IMR-90 (cell line): Measurements from ENCODE around the gene SLC7A7. TPM values are rescaled to one million over a fixed set of nuclear protein-coding genes. Genes with fewer than 3 reads are reported as not detected.

Experiments
- ATAC-seq: fragments of 200-7000 bp; cut with Tn5 transposase; 2 replicates; pipeline ENCODE4 v1.9.1; 2020; ENCODE audit warnings: low read depth, mild to moderate bottlenecking, moderate library complexity
- BruUV-seq: library from RNA; stranded (reverse); fragments of 400-500 nt; replicated peaks from 2 replicates; lab custom pipeline; 2021; lab: Mats Ljungman, UMichigan
- CTCF ChIA-PET: fragments of 300-600 bp; formaldehyde crosslinking; extraction: SDS; loops from one replicate; lab custom pipeline; 2021; ENCODE audit warnings: antibody characterized with exemption; lab: Yijun Ruan, JAX
- POLR2A ChIA-PET: fragments of 300-600 bp; sonication (Branson Sonifier 250); formaldehyde crosslinking; loops from one replicate; lab custom pipeline; 2022; ENCODE audit warnings: antibody characterized with exemption; ENCODE audit not compliant: unreplicated experiment; lab: Charles Lee
- DNase-seq: peaks from one replicate; pipeline ENCODE4 v3.0.0; 2013
- H2AFZ ChIP-seq: replicated peaks from 2 replicates; pipeline ENCODE3; 2013; ENCODE audit warnings: low read length, mild to moderate bottlenecking; ENCODE audit not compliant: poor library complexity
- H2AK5ac ChIP-seq: 2 replicates; pipeline ENCODE4 v1.6.1; 2013; ENCODE audit warnings: low read depth, low read length, inconsistent platforms
- H2AK9ac ChIP-seq: replicated peaks from 2 replicates; pipeline ENCODE3; 2013; ENCODE audit warnings: mild to moderate bottlenecking, low read depth, low read length, moderate library complexity; ENCODE audit not compliant: poor library complexity
- H2BK120ac ChIP-seq: 2 replicates; pipeline ENCODE4 v1.6.1; 2013; ENCODE audit warnings: low read depth, low read length, inconsistent platforms
- H2BK15ac ChIP-seq: 3 replicates; pipeline ENCODE4 v1.6.1; 2013; ENCODE audit warnings: low read depth, low read length, inconsistent platforms
- H2BK20ac ChIP-seq: 2 replicates; pipeline ENCODE4 v1.6.1; 2013; ENCODE audit warnings: low read depth, mild to moderate bottlenecking, inconsistent platforms, low read length, moderate library complexity
- H2BK5ac ChIP-seq: 2 replicates; pipeline ENCODE4 v1.6.1; 2013; ENCODE audit warnings: mild to moderate bottlenecking, low read depth, low read length, inconsistent platforms; ENCODE audit not compliant: poor library complexity, severe bottlenecking
- H3K14ac ChIP-seq: replicated peaks from 2 replicates; pipeline ENCODE4 v1.6.1; 2013; ENCODE audit warnings: low read depth, low read length, inconsistent platforms
- H3K18ac ChIP-seq: 2 replicates; pipeline ENCODE4 v1.6.1; 2013; ENCODE audit warnings: low read depth, low read length, control low read depth
- H3K23ac ChIP-seq: 2 replicates; pipeline ENCODE4 v1.6.1; 2013; ENCODE audit warnings: low read depth, low read length, inconsistent platforms
- H3K27ac ChIP-seq: 2 replicates; pipeline ENCODE4 v1.5.1; 2013; ENCODE audit warnings: mild to moderate bottlenecking, control low read depth, low read length; ENCODE audit not compliant: insufficient read depth
- H3K27me3 ChIP-seq: 2 replicates; pipeline ENCODE4 v1.6.1; 2013; ENCODE audit warnings: low read length; ENCODE audit not compliant: control insufficient read depth, insufficient read depth
- H3K36me3 ChIP-seq: 2 replicates; pipeline ENCODE4 v1.6.1; 2013; ENCODE audit warnings: low read length, mixed read lengths; ENCODE audit not compliant: control insufficient read depth, insufficient read depth
- H3K4ac ChIP-seq: 2 replicates; pipeline ENCODE4 v1.6.1; 2013; ENCODE audit warnings: low read depth, low read length, inconsistent platforms
- H3K4me1 ChIP-seq: 2 replicates; pipeline ENCODE4 v1.6.1; 2013; ENCODE audit warnings: low read length, mixed read lengths; ENCODE audit not compliant: control insufficient read depth, insufficient read depth
- H3K4me2 ChIP-seq: 2 replicates; pipeline ENCODE4 v1.6.1; 2013; ENCODE audit warnings: low read depth, mild to moderate bottlenecking, control low read depth, low read length, moderate library complexity
- H3K4me3 ChIP-seq: 2 replicates; pipeline ENCODE4 v1.5.1; 2013; ENCODE audit warnings: low read depth, mild to moderate bottlenecking, control low read depth, low read length, moderate library complexity; ENCODE audit not compliant: insufficient read depth
- H3K56ac ChIP-seq: 2 replicates; pipeline ENCODE4 v1.6.1; 2013; ENCODE audit warnings: low read length, inconsistent platforms; ENCODE audit not compliant: insufficient read depth; ENCODE audit errors: extremely low read depth
- H3K79me1 ChIP-seq, 2 experiments: 2 replicates each; pipeline ENCODE4 v1.6.1; 2013; ENCODE audit warnings: low read length in 2 of 2, inconsistent platforms in 1 of 2, low read depth in 1 of 2
- H3K9ac ChIP-seq: 2 replicates; pipeline ENCODE4 v1.6.1; 2013; ENCODE audit warnings: low read depth, low read length, control low read depth
- H3K9me1 ChIP-seq: 2 replicates; pipeline ENCODE4 v1.6.1; 2013; ENCODE audit warnings: low read length, inconsistent platforms; ENCODE audit not compliant: insufficient read depth
- H3K9me3 ChIP-seq: 2 replicates; pipeline ENCODE4 v1.6.1; 2013; ENCODE audit warnings: low read length; ENCODE audit not compliant: control insufficient read depth, insufficient read depth
- H4K20me1 ChIP-seq: 2 replicates; pipeline ENCODE4 v1.6.1; 2013; ENCODE audit warnings: low read length, inconsistent platforms; ENCODE audit not compliant: insufficient read depth
- H4K5ac ChIP-seq: 2 replicates; pipeline ENCODE4 v1.6.1; 2013; ENCODE audit warnings: mild to moderate bottlenecking, low read depth, low read length, control low read depth
- H4K8ac ChIP-seq, 2 experiments: 2 replicates each; pipeline ENCODE4 v1.6.1; 2013; ENCODE audit warnings: low read depth in 2 of 2, low read length in 2 of 2, control low read depth in 1 of 2, inconsistent platforms in 1 of 2
- H4K91ac ChIP-seq: 2 replicates; pipeline ENCODE4 v1.6.1; 2013; ENCODE audit warnings: low read depth, low read length, inconsistent platforms; ENCODE audit not compliant: insufficient read depth
- BHLHE40 ChIP-seq: fragments of 150-350 bp; IDR thresholded peaks from 2 replicates; pipeline ENCODE4 v1.6.1; 2016; ENCODE audit warnings: mild to moderate bottlenecking, low read depth, low read length
- CEBPB ChIP-seq: IDR thresholded peaks from 2 replicates; pipeline ENCODE4 v1.6.1; 2012; ENCODE audit warnings: low read depth, low read length, improper control_type of control experiment
- CHD1 ChIP-seq: IDR thresholded peaks from 2 replicates; pipeline ENCODE4 v1.6.1; 2012; ENCODE audit warnings: low read depth, low read length, improper control_type of control experiment
- FOS ChIP-seq: fragments of 150-350 bp; IDR thresholded peaks from 2 replicates; pipeline ENCODE4 v1.6.1; 2016; ENCODE audit warnings: low read depth, low read length
- MAFK ChIP-seq: IDR thresholded peaks from 2 replicates; pipeline ENCODE4 v1.6.1; 2012; ENCODE audit warnings: low read depth, low read length, improper control_type of control experiment
- MAZ ChIP-seq: IDR thresholded peaks from 2 replicates; pipeline ENCODE4 v1.6.1; 2012; ENCODE audit warnings: low read depth, mild to moderate bottlenecking, low read length, improper control_type of control experiment, moderate library complexity, borderline replicate concordance
- MXI1 ChIP-seq: IDR thresholded peaks from 2 replicates; pipeline ENCODE4 v1.6.1; 2012; ENCODE audit warnings: low read depth, mild to moderate bottlenecking, low read length, moderate library complexity, borderline replicate concordance
- NFE2L2 ChIP-seq: fragments of 150-350 bp; IDR thresholded peaks from 2 replicates; pipeline ENCODE4 v1.6.1; 2016; ENCODE audit warnings: low read depth, mild to moderate bottlenecking, low read length
- POLR2A ChIP-seq: IDR thresholded peaks from 2 replicates; pipeline ENCODE4 v1.6.1; 2012; ENCODE audit warnings: mild to moderate bottlenecking, low read depth, low read length
- RAD21 ChIP-seq: IDR thresholded peaks from 2 replicates; pipeline ENCODE4 v1.6.1; 2012; ENCODE audit warnings: low read length, improper control_type of control experiment
- RCOR1 ChIP-seq: IDR thresholded peaks from 2 replicates; pipeline ENCODE4 v1.6.1; 2012; ENCODE audit warnings: mild to moderate bottlenecking, low read length, improper control_type of control experiment; ENCODE audit not compliant: insufficient replicate concordance
- RFX5 ChIP-seq: IDR thresholded peaks from 2 replicates; pipeline ENCODE4 v1.8.0; 2012; ENCODE audit warnings: low read depth, mild to moderate bottlenecking, low read length, moderate library complexity
- SMC3 ChIP-seq: fragments of 150-350 bp; IDR thresholded peaks from 2 replicates; pipeline ENCODE4 v1.6.1; 2016; ENCODE audit warnings: low read depth, mild to moderate bottlenecking, antibody characterized with exemption, low read length, moderate library complexity
- WGBS, 2 experiments: methylation state at CpG; one replicate each; pipeline versions ENCODE4 v1.1.5 to v1.1.7; 2013; ENCODE audit warnings: missing lambda C conversion rate in 2 of 2; ENCODE audit not compliant: insufficient read length in 1 of 2; ENCODE audit errors: extremely low coverage in 2 of 2; 5-methylcytosine and 5-hydroxymethylcytosine counted together
- dilution Hi-C: fragments of 300-500 bp; cut with HindIII; formaldehyde crosslinking; loops from one replicate; pipeline ENCODE4 v1.14.3; 2018; ENCODE audit warnings: low sequenced_read_pairs; ENCODE audit not compliant: unreplicated experiment
- in situ Hi-C: fragments of 300-500 bp; cut with MboI; formaldehyde crosslinking; loops from 3 replicates; pipeline ENCODE4 v1.14.3; 2019; ENCODE audit warnings: low sequenced_read_pairs, inconsistent platforms, mixed read lengths
- intact Hi-C: fragments of 100-400 bp; cut with micrococcal nuclease; formaldehyde crosslinking; loops from 2 replicates; pipeline ENCODE4 v1.10.0; 2022
- polyA plus RNA-seq, 3 experiments: library from polyadenylated mRNA; depleted of rRNA; stranded (reverse); fragments of >200 nt; gene quantifications; 2 replicates each; pipeline ENCODE4 v1.2.3, GENCODE V29; 2012; ENCODE audit warnings: low replicate concordance in 1 of 3
- total RNA-seq: library from RNA; depleted of rRNA; stranded (reverse); fragments of >200 nt; gene quantifications from 2 replicates; pipeline ENCODE4 v1.2.3, GENCODE V29; 2012
- TF ChIP-seq, protein P1 (sequence below): fragments of 150-350 bp; IDR thresholded peaks from 2 replicates; pipeline ENCODE4 v1.6.1; 2017; ENCODE audit warnings: mild to moderate bottlenecking, antibody characterized with exemption, low read length, low read depth
- TF ChIP-seq, protein P2 (sequence below): fragments of 150-350 bp; IDR thresholded peaks from 2 replicates; pipeline ENCODE4 v1.6.1; 2016; ENCODE audit warnings: low read depth, mild to moderate bottlenecking, low read length, moderate library complexity, borderline replicate concordance
- TF ChIP-seq, protein P3 (sequence below): conservative IDR thresholded peaks from 2 replicates; pipeline ENCODE4 v1.5.1; 2012; ENCODE audit warnings: mild to moderate bottlenecking, low read depth, low read length, improper control_type of control experiment

The SLC7A7 gene
- total and polyA plus RNA-seq, 2 of the 4 experiments (the other 2 are of a cell fraction), result 1.8 to 2.0 TPM

DNA sequence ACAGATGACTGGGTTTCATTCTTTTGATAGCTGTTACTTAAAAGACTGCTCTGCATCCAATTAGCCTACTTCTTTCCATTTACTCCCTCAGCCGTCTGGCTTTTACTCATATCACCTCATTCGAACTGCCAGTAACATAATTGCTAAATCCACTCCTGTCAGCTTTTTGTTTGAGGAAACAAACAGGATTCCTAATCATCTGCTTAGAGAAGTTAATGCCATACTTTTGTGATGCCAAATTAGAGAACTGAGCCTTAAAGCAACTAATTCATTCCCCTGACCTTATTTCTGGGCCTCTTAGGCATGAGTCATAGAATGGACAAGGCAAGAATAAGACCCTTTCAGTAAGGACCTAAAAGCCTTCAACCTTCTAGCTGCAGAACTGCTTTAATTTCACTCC is 45.9 kb downstream of the SLC7A7 start:
- H3K27ac ChIP-seq, result no peak overlapping the region
- H4K8ac ChIP-seq, result no peak overlapping the region
- no CpG with 5 or more reads among the region's 2 CpGs for WGBS, 2 experiments
- no peak overlapping the region for H3K4me3 ChIP-seq
- H3K14ac ChIP-seq, result no peak overlapping the region
- no peak overlapping the region for H4K91ac ChIP-seq
- H3K79me1 ChIP-seq, result peaks cover 35 to 51% of the 10 kb centered on the region in 2 experiments
- H3K9ac ChIP-seq, result no peak overlapping the region
- no peak overlapping the region for H3K56ac ChIP-seq
- no TSS peak for BruUV-seq
- in situ Hi-C loops, result loop anchor here (10.0 kb wide), 1 partner anchor 215 kb away; no protein-coding TSS in a partner anchor
- DNase-seq (no peak), ATAC-seq (no peak)
- dilution Hi-C loops, result no loop called here
- H3K18ac ChIP-seq, result no peak overlapping the region
- peaks cover 42% of the 10 kb centered on the region for H3K36me3 ChIP-seq
- no peak overlapping the region for H4K5ac ChIP-seq
- no peak for TF ChIP-seq MAZ
- no peak for TF ChIP-seq FOS
- TF ChIP-seq RFX5, result no peak
- TF ChIP-seq SMC3, result no peak
- no peak for TF ChIP-seq POLR2A
- TF ChIP-seq, protein P1, sequence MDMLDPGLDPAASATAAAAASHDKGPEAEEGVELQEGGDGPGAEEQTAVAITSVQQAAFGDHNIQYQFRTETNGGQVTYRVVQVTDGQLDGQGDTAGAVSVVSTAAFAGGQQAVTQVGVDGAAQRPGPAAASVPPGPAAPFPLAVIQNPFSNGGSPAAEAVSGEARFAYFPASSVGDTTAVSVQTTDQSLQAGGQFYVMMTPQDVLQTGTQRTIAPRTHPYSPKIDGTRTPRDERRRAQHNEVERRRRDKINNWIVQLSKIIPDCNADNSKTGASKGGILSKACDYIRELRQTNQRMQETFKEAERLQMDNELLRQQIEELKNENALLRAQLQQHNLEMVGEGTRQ, result no peak
- no peak for TF ChIP-seq RAD21
- TF ChIP-seq CHD1, result no peak
- no peak for TF ChIP-seq RCOR1
- TF ChIP-seq BHLHE40, result no peak
- TF ChIP-seq MAFK, result no peak
- no peak for TF ChIP-seq NFE2L2
- TF ChIP-seq MXI1, result no peak
- no peak for TF ChIP-seq CEBPB
- TF ChIP-seq, protein P2, sequence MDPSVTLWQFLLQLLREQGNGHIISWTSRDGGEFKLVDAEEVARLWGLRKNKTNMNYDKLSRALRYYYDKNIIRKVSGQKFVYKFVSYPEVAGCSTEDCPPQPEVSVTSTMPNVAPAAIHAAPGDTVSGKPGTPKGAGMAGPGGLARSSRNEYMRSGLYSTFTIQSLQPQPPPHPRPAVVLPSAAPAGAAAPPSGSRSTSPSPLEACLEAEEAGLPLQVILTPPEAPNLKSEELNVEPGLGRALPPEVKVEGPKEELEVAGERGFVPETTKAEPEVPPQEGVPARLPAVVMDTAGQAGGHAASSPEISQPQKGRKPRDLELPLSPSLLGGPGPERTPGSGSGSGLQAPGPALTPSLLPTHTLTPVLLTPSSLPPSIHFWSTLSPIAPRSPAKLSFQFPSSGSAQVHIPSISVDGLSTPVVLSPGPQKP, result no peak
- TF ChIP-seq, protein P3, sequence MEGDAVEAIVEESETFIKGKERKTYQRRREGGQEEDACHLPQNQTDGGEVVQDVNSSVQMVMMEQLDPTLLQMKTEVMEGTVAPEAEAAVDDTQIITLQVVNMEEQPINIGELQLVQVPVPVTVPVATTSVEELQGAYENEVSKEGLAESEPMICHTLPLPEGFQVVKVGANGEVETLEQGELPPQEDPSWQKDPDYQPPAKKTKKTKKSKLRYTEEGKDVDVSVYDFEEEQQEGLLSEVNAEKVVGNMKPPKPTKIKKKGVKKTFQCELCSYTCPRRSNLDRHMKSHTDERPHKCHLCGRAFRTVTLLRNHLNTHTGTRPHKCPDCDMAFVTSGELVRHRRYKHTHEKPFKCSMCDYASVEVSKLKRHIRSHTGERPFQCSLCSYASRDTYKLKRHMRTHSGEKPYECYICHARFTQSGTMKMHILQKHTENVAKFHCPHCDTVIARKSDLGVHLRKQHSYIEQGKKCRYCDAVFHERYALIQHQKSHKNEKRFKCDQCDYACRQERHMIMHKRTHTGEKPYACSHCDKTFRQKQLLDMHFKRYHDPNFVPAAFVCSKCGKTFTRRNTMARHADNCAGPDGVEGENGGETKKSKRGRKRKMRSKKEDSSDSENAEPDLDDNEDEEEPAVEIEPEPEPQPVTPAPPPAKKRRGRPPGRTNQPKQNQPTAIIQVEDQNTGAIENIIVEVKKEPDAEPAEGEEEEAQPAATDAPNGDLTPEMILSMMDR, result no peak
- no peak overlapping the region for H3K4me2 ChIP-seq
- ChIA-PET POLR2A (no interaction called here), CTCF (interaction anchor here (0.7 kb wide), 1 partner anchor 111 kb away, joined by 3 read pairs; no protein-coding TSS in a partner anchor)
- H3K27me3 ChIP-seq, result no peaks in the 10 kb centered on the region
- intact Hi-C loops, result loop anchor here (5.0 kb wide), 1 partner anchor 212 kb away; no protein-coding TSS in a partner anchor
- no peak overlapping the region for H2AK9ac ChIP-seq
- no peaks in the 10 kb centered on the region for H4K20me1 ChIP-seq
- H2BK20ac ChIP-seq, result no peak overlapping the region
- H3K23ac ChIP-seq, result no peak overlapping the region
- H2BK15ac ChIP-seq, result no peak overlapping the region
- H3K4me1 ChIP-seq, result peaks cover 5% of the 10 kb centered on the region
- no peak overlapping the region for H2BK120ac ChIP-seq
- no peak overlapping the region for H2AFZ ChIP-seq
- H3K9me3 ChIP-seq, result no peaks in the 10 kb centered on the region
- H3K4ac ChIP-seq, result no peak overlapping the region
- no peak overlapping the region for H2BK5ac ChIP-seq
- no peaks in the 10 kb centered on the region for H3K9me1 ChIP-seq
- no peak overlapping the region for H2AK5ac ChIP-seq
